Umbilical cord (tissue), 2 donors: ENCODE measurements around the gene MRPL36. TPM values are rescaled to one million over a fixed set of nuclear protein-coding genes. Genes with fewer than 3 reads are reported as not detected.
A peak's percentile ranks its signal among the peaks of the same experiment; 100 is the strongest.
"Not testable (repeated sequence)": the region's sequence is repeated elsewhere in the genome, so short reads cannot be mapped to it uniquely, and the experiment has no call there.

Source experiments
- DNase-seq: peaks from one replicate; pipeline ENCODE4 v3.0.0-alpha.2; 2015; ENCODE audit warnings: low spot score
- total RNA-seq: library from RNA; depleted of rRNA; stranded (reverse); fragments of >200 nt; gene quantifications from one replicate; pipeline ENCODE4 v1.2.3, GENCODE V29; 2014; ENCODE audit warnings: low replicate concordance; ENCODE audit not compliant: insufficient read depth

The MRPL36 gene
- total RNA-seq, 1 donor from 2014 or later: 18.8 TPM

- DNase-seq: no peak
Observed at GRCh38 chr5:1797103-1797800, 2.4 kb downstream of the MRPL36 start.

- DNase-seq: no peak
Observed at GRCh38 chr5:1796371-1797102, 3.1 kb downstream of the MRPL36 start.

- no peak for DNase-seq
Observed at GRCh38 chr5:1795931-1796330, 3.7 kb downstream of the MRPL36 start.

GRCh38 chr5:1795506-1795905 lies 4.1 kb downstream of the MRPL36 start:
- DNase-seq: no peak

- no peak for DNase-seq
Observed at GRCh38 chr5:1794901-1795290, 4.7 kb downstream of the MRPL36 start.

- no peak for DNase-seq
Observed at GRCh38 chr5:1793966-1794900, 5.4 kb downstream of the MRPL36 start.

- no peak for DNase-seq
Observed at GRCh38 chr5:1793301-1793740, 6.3 kb downstream of the MRPL36 start.

GRCh38 chr5:1792842-1793266 lies 6.8 kb downstream of the MRPL36 start:
- no peak for DNase-seq

GRCh38 chr5:1791176-1791575 lies 8.5 kb downstream of the MRPL36 start:
- no peak for DNase-seq

GRCh38 chr5:1789834-1790471 lies 9.7 kb downstream of the MRPL36 start:
- peak; percentile 29 for DNase-seq

GRCh38 chr5:1789438-1789833 lies 10.2 kb downstream of the MRPL36 start:
- DNase-seq: not testable (repeated sequence)

- DNase-seq: no peak
Observed at GRCh38 chr5:1788828-1789227, 10.8 kb downstream of the MRPL36 start.

- DNase-seq: no peak
Observed at GRCh38 chr5:1788200-1788599, 11.4 kb downstream of the MRPL36 start.

- no peak for DNase-seq
Observed at GRCh38 chr5:1787472-1788047, 12.1 kb downstream of the MRPL36 start.

- DNase-seq: no peak
Observed at GRCh38 chr5:1786621-1787471, 12.8 kb downstream of the MRPL36 start.

GRCh38 chr5:1785984-1786383 lies 13.7 kb downstream of the MRPL36 start:
- DNase-seq: no peak

- DNase-seq: no peak
Observed at GRCh38 chr5:1785062-1785461, 14.6 kb downstream of the MRPL36 start.

- no peak for DNase-seq
Observed at GRCh38 chr5:1784197-1785050, 15.2 kb downstream of the MRPL36 start.

- peak; percentile 31 for DNase-seq
Observed at GRCh38 chr5:1783216-1783554, 16.5 kb downstream of the MRPL36 start.
